GM21367 (cell line): ENCODE results near the gene KCNC4.

Experiments
- ATAC-seq: cut with Tn5 transposase; IDR thresholded peaks from one replicate; pipeline ENCODE4 v1.9.1; 2021; ENCODE audit not compliant: unreplicated experiment

KCNC4 gene

DNA sequence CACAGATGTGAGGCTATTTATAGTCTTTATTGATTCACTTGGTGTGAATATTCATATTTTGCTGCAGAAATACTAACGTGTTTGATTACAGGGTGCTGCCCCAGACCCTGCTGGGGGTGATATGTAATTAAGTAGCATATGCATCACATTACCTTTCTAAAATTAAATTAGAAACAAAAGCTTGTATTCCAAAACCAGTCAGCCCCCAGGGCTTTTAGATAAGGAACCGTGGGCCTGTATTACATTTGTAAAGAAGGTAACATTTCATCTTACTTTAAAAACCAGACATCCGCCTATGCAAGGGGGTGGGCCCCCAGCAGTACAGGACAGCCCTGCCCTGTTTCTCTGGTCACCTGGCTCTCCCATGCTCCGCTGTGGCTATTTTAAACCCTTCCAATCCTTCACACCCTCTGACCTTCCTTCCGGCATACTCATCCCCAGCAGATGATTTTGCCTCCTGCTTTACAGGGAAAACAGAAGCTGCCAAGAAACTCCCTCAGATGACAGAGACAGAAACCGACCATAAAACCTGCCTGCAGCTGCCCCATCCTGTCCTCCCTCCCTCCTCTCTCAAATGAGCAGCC lies 22.0 kb upstream of the KCNC4 start:
- no peak for ATAC-seq

DNA sequence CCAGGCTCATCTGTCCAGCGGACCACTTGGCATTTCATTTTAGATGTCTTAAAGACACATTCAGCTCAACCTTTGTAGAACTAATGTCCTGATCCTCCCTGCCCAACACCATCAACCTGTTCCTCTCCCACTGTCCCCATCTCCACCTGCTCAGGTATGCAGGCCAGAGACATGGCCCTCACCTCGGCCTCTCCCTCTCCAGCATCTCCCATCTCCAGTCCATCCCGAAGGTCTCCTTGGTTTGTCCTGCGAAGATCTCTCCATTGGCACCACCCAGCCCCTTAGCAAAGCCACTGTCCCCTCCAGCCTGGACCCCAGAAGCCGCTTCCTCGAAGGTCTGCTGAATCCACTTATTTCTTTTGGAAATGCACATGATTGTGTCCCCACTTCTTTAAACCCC lies 20.9 kb upstream of the KCNC4 start:
- ATAC-seq = no peak

DNA sequence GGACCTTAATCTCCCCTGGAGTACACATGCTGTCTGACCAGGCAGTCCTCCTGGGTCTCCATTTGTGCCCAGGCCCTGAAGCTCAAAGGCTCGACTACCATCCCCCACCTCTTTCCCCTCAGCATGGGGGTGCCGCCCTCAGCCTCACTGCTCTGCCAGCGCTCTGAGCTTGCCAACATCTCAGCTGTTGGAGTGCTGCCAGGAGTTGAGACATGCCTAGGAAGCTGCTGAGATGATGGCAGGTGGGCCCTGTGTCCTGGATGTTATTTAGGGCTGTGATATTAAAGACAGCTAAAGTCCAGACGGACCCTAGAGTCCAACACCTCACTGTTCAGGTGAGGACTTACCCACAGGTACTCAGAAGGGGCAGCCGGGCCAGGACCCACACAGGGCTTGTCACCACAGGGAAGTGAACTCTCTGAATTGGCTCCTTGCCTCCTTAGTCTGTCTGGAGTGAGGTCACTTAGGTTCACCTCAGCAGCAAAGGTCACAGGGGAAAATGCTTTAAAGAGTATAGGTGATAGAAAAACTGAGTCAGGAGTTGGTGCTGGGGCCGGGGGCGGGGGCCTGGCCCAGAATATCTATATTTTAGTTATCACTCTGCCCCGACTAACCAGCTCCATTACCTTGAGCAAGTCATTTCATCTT lies 19.7 kb upstream of the KCNC4 start:
- no peak for ATAC-seq

DNA sequence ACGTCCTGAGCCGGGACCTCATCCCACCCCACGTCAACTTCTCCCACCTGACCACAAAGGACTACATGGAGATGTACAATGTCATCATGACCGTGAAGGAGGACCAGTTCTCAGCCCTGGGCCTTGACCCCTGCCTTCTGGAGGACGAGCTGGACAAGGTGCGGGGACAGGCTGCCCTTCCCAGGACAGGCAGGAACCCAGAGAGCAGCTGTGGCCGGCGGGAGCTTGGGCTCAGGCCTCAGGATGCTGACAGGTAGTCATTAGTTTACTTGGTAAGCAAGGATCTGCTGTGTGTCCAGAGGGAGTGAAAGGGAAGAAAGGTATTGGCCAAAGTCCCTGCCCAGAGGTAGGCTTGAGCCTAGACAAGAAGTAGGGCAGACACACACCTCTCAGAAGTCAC lies 17.6 kb upstream of the KCNC4 start:
- ATAC-seq = no peak

DNA sequence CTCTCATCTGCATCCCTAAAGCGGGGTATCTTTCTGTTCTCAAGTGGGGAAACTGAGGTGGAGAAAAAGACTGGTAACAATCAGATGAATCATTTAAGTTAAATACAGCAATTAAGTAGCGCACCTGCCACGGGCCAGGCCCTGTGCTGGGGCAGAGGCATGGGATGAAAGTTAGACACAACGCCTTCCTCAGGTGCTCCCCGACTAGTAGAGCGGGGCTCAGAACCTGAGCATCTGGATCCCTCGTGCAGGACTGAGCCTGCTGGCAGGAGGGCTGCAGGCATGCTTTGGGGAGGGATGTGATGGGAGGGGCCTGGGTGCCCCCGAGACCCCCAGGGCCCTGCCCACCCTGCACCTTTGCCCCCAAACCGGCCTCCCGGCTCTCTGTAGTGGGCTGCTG lies 14.9 kb upstream of the KCNC4 start:
- no peak for ATAC-seq

DNA sequence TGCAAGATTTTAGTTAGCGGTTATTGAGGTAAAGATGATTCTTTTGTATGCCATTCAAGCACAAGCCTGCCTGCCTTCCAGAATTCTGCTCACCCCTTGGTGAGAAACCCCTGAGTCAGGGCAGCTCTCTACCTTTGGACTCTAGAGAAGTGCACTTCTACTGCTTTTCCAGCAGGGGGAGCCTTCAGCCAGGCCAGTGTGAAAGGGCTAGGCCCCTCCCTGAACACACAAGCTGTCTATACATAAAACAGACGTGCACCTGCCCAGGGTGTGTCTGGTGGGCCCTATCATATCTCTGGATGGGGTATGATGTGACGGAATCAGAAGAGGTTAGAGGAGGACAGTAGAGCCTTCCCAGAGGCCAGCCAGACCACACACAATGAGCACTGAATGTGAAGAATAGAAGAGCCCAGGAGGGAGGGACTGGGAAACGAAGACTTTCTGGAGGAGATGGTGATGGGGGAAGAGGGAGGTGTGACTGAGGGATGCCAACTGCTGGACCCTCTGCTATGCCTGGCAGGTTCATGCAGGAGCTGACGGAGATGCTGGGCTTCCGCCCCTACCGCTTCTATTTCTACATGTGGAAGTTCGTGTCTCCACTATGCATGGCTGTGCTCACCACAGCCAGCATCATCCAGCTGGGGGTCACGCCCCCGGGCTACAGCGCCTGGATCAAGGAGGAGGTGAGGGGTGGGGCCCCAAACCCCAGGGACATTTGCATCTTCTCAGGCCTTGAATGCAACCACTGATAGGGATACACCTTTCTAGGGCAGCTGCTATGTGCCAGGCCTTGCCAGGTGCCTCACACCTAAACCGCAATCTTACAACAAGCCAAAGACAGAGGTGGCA lies 13.0 kb upstream of the KCNC4 start:
- ATAC-seq = peak; percentile 59

DNA sequence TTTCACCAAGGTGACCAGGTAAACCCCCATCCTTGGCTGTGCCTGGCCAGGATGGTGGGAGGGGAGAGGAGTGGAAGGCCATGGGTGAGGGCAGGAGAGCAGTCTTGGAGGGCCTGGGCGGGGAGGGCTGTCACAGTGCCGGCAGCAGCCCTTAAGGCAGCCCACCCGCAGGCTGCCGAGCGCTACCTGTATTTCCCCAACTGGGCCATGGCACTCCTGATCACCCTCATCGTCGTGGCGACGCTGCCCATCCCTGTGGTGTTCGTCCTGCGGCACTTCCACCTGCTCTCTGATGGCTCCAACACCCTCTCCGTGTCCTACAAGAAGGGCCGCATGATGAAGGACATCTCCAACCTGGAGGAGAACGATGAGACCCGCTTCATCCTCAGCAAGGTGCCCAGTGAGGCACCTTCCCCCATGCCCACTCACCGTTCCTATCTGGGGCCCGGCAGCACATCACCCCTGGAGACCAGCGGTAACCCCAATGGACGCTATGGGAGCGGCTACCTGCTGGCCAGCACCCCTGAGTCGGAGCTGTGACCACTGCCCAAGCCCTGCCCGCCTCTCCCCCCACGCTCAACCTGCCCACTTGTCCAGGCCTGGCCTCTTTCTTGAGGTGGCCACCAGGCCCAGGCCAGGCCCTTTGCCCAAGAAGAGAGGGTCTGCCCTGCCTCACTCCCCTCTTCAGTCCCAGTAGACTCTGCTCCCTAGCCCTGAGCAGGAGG lies 12.0 kb upstream of the KCNC4 start:
- no peak for ATAC-seq

DNA sequence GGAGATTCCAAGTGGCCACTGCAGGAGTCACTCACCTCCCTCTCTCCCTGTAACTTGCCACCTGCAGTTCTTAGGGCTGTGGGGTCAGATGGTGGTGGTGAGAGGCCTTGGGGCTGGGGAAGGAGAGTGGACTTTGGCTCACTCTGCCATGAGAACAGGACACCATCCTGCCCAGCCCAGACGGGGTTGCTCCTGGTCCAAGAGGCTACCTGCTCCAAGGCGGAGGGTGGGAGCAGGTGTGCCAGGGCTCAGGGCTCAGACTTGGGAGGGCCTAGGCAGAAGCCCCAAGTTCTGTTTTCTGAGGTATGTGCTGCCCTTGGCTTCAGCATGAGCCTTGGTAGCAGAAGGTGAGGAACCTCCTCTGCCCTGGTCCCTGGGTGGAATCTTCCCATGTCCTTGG lies 11.4 kb upstream of the KCNC4 start:
- ATAC-seq = no peak

DNA sequence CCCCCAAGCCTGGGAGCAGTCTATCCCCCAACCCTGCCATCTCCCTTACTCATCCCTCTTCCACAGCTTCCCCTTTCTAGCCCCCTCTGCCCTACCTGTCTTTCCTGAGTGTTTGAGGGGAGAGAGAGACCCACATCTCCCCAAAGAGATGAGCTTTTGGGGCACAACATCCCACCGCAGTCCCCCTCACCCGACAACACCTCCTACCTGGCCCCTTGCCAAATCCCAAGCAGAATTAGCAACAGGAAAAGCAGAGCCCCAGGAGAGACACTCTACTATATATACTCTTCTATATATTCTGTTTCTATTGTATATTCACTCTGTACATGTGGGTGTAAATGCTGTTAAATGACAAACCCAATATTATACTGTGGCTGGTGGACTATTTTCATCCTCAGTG lies 9.9 kb upstream of the KCNC4 start:
- ATAC-seq = no peak

DNA sequence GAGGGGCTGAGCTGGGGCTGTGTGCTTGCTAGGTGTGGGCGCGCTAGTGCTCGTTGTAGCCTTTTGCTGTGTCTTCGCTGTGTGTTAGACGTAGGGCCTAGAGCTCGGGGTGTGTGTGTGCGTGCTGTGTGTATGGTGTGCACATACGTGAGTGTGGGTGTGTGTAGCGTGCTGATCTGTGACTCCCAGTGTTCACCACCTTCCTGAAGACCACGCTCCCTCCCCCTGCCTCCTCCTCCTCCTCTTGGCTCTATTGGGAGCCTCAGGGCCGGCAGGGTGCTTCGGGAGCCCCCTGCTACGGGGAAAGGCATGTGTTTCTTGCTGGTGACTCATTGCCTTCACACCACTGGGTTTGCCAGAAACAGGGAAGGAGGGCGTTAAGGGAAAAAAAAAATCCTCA lies 9.4 kb upstream of the KCNC4 start:
- no peak for ATAC-seq

DNA sequence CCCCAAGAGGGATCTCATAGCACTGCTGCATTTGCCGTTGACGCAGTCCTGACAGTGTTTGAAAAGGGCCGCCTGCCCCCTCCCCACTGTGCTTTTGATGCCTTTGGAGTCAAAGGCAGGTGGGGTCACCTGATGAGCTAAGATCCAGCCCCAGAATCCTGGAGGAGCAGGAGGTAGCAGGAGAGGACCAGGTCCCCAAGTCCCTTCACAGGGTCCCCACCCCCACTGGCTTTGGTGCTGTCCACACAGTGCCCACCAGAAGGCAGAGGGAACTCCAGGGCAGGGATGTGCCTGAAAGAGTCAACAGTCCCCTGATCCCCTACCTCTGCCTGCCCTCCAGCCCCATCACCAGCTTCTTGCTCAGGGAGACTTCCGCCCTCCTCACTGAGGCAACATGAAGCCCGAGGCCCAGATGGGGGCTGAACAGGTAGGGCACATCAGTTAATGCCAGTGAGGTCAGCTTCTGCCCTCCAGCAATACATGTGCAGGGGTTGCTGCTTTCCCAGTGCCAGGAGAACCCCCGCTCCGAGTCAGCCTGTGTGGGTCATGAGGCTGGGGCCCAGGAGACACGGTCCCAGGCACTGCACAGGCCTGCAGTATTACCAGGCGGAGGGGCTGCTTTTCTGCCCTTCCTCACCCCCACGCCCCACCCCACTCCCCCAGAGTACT lies 8.8 kb upstream of the KCNC4 start:
- no peak for ATAC-seq

DNA sequence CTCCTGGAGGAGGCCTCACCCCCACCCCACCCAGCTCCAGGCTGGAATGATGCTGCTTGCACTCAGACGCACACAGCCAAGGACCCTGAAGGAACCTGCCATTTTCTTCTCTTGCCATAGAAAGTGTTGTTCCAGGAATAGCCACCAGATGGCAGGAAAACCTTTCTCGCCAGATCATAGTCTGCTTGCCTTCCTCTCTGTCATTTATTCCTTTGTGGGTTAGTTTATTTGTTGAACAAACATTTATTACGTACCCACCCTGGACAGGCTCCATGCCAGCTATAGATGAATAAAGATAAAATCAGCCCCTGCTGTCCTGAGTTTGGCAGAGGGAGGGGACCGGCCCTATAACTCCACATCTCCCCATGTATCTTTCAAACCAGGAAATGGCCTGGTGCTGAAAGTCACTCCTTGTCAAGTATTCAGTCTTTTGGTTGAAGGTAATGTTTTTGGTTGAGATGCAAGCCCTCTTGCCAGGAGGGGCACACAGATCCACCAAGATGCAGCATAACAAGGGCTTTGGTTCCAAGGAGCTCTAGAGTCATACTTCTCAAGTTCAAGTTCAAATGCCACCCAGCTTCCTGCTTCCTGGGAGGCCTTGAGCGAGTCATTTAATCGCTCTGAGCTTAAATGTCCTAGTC lies 7.0 kb upstream of the KCNC4 start:
- no peak for ATAC-seq

DNA sequence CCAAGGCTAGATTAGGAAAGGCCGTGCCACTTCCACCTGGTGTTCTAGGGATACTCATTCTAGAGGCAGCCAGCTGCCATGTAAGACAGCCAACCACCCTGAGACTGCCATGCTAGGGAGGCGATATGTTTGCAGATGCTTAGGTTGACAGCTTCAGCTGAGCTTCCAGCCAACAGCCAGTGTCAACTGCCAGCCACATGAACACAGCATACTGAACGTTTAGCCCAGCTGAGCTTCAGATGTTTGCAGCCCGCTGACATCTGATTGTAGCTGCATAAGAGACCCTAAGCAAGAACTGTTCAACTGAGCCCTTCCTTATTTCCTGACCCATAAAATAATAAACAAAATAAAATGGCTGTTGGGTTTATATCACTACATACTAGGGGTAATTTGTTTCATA lies 5.0 kb upstream of the KCNC4 start:
- ATAC-seq = no peak

DNA sequence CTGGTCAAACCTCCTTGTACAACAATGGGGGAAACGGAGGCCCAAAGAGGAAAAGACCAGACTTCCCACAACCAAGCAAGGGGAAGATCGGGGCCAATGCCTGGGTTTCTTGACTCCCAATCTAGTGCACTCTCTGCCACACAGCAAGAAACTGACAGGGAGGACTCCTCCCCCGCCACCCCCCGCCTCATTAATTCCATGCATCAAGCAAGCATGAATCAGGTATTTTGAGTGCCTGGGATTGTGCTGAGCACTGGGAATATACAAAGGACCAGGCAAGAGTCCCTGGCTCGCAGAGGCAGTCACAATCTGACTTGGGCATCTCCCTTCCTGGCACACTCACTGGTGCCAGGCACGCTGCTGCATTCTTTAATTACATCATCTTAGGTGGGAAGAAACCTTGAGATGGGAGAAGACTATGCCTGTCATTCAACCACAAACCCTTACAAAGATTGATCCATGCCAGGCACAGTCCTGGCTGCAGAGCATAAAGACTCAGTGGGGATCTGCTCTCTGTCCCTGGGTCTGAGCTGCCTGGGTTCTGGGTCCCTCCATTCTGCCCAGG lies 4.4 kb upstream of the KCNC4 start:
- no peak for ATAC-seq

DNA sequence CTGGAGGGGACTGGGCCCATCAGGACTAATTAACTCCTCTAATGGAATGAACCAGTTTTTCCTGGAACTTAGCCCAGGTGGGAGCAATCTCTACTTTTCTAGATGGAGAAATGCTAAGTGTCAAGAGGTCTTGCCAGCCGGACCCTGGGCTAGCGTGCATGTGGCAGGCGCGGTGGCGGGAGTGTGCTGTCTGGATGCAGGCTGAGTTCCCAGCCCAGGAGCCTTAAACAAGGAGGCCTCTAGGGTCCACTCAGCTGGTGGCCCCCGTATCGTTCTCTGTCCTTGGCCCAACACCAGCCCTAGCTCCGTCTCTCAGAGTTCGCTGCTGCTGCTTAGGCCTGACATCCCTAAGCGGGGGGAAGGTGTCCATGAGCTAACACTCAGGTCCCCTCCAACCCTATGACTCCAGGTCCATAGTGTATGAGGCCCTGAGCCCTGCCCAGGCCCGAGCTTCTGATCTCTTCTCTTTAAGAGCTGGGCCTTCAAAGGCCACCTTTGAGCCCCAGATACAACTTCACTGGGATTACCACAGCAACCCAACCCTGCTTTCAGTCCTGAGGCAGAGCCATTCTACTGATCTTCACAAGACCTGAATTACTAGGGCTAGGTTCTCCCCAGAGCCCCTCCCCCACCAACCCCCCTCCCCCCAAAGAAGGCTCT lies 3.7 kb upstream of the KCNC4 start:
- ATAC-seq = no peak

DNA sequence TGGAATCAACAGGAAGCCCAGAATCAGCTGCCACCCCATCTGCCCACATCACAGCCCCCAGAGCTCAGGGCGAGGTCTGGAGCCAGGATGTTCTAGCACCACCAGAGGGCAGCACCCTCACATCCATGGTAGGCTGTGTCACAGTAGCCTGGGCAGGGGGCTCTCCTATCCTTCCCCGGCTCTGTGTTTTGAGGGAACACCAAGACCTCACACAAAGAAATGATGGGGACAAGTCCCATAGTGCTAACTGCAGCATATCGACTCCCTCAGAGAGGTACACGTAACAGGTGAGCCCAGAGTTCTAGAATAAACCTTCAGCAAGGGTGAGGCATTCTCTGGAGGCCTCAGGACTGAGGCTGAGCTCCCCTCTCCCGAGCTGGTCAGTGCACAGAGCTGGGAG lies 2.3 kb upstream of the KCNC4 start:
- no peak for ATAC-seq

DNA sequence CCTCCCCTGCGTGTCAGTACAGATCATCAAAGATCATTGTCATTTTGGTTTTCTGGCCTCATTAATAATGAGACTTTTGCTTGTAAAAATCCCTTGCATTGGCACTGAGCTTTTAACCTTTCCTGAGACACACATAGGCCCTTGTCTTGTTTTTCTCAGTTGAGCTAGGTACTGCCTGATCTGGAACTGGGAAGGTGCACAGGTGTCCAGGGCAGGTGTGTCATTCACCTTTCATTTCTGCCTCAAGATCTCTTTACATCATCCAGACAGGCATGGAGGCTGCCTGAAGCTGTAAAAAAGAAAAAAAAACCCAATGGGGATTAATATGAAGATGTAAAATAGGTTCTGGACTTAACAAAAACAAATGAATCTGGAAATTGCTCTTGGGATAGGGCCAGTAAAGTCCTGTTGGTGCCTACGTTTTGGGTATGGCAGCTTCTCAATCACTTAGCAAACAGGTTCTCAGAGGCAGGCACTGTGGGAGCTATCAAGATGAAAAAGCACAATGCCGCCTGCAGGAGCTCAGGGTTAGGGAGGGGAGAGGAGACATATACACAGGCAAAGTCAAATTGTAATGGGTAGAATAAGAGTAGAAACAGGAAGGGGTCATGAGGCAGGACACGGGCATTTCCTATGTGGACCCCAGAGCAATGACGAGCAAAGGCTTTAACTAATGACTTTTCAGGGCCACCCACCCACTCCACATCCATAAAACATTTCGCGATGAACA lies 1.0 kb upstream of the KCNC4 start:
- ATAC-seq = no peak

DNA sequence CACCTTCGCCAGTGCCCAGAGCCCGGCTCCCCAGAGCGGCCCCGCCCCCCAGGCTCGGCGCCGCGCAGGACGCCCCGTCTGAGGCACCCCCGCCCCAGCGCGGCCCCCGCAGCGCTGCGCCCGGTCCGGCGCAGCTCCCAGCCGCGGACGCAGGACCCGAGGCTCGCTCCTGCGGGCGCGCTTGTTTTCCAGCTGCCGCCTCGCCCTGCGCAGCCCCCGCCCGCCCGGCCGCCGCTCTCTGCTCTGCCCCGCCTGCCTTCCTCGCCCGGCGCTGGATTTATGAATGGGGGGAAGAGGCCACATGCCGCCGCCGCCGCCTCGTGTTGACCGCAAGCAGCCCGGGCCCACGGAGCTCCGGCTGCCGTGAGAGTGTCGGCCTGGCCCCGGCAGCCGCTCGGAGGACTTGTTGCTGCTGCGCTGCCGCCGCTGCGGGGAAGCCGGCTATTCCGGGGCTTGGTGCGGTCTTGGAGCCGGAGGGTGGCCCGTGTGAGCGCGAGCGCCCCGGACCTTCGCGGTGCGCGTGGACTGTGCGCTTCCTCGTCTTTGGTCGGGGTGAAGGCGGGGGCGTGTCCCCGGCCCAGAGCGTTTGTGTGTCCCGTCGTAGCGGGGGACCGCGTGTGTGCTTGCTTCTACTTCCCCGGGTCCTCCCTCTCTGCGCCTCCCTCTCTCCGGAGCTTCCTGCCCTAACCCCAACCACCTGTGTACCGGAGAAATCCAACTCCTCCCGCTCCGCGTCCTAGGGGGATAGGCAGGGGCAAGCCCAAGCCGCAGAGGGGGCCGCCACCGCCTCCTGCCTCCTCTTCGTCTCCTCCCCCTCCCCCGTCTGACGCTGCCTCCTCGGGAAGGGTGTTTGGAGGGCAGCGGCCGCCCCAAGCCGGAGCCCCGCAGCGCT lies 736 bp downstream of the KCNC4 start:
- peak; percentile 22 for ATAC-seq
